Astrocyte (in vitro differentiated cells and primary cell): ENCODE results near the gene CD209. TPM values are rescaled to one million over a fixed set of nuclear protein-coding genes. Genes with fewer than 3 reads are reported as not detected.

ENCODE experiments used
- DNase-seq: peaks from one replicate; pipeline ENCODE4 v3.0.0-alpha.2; 2010; ENCODE audit warnings: low read depth
- FAIRE-seq: peaks from 2 replicates; lab custom pipeline; 2011; peaks lifted over from hg19 to GRCh38; lab: Jason Lieb, UNC
- H2AFZ ChIP-seq: 2 replicates; pipeline ENCODE4 v1.6.0; 2012; ENCODE audit warnings: low read depth, low read length, inconsistent platforms
- H3K27ac ChIP-seq: 2 replicates; pipeline ENCODE4 v1.5.1; 2011; ENCODE audit warnings: low read depth, low read length, inconsistent platforms
- H3K27me3 ChIP-seq: 2 replicates; pipeline ENCODE4 v1.6.0; 2011; ENCODE audit warnings: low read length, inconsistent platforms; ENCODE audit not compliant: insufficient read depth
- H3K36me3 ChIP-seq: 2 replicates; pipeline ENCODE4 v1.5.1; 2011; ENCODE audit warnings: low read length, inconsistent platforms; ENCODE audit not compliant: insufficient read depth
- H3K4me1 ChIP-seq: 2 replicates; pipeline ENCODE4 v1.5.1; 2011; ENCODE audit warnings: low read length, inconsistent platforms; ENCODE audit not compliant: insufficient read depth
- H3K4me2 ChIP-seq: 2 replicates; pipeline ENCODE4 v1.6.0; 2012; ENCODE audit warnings: low read length, inconsistent platforms
- H3K4me3 ChIP-seq: 2 replicates; pipeline ENCODE4 v1.5.1; 2011; ENCODE audit warnings: low read depth, mild to moderate bottlenecking, low read length, inconsistent platforms; ENCODE audit not compliant: insufficient read depth
- H3K79me2 ChIP-seq: 2 replicates; pipeline ENCODE4 v1.6.0; 2012; ENCODE audit warnings: mild to moderate bottlenecking, low read length, inconsistent platforms; ENCODE audit not compliant: insufficient read depth
- H3K9ac ChIP-seq: 2 replicates; pipeline ENCODE4 v1.6.0; 2012; ENCODE audit warnings: mild to moderate bottlenecking, low read length, inconsistent platforms
- H3K9me3 ChIP-seq: 2 replicates; pipeline ENCODE4 v1.5.1; 2012; ENCODE audit warnings: low read depth, mild to moderate bottlenecking, low read length, inconsistent platforms; ENCODE audit not compliant: insufficient read depth
- H4K20me1 ChIP-seq: 2 replicates; pipeline ENCODE4 v1.6.0; 2012; ENCODE audit warnings: low read length, inconsistent platforms; ENCODE audit not compliant: insufficient read depth
- H3K27ac Mint-ChIP-seq: one replicate; pipeline ENCODE4 v1.8.0; 2021; ENCODE audit warnings: mild to moderate bottlenecking, mixed read lengths; ENCODE audit not compliant: unreplicated experiment
- H3K27me3 Mint-ChIP-seq: one replicate; pipeline ENCODE4 v1.8.0; 2021; ENCODE audit warnings: low read depth, mixed read lengths; ENCODE audit not compliant: unreplicated experiment
- H3K36me3 Mint-ChIP-seq: one replicate; pipeline ENCODE4 v1.8.0; 2021; ENCODE audit warnings: low read depth, mixed read lengths; ENCODE audit not compliant: unreplicated experiment
- H3K4me1 Mint-ChIP-seq: one replicate; pipeline ENCODE4 v1.8.0; 2021; ENCODE audit warnings: low read depth, mixed read lengths; ENCODE audit not compliant: unreplicated experiment
- H3K4me3 Mint-ChIP-seq: one replicate; pipeline ENCODE4 v1.8.0; 2021; ENCODE audit warnings: mild to moderate bottlenecking, moderate library complexity, mixed read lengths; ENCODE audit not compliant: unreplicated experiment
- H3K9me3 Mint-ChIP-seq: one replicate; pipeline ENCODE4 v1.8.0; 2021; ENCODE audit warnings: mild to moderate bottlenecking, mixed read lengths; ENCODE audit not compliant: unreplicated experiment
- CTCF ChIP-seq: IDR thresholded peaks from 2 replicates; pipeline ENCODE4 v1.5.1; 2011; ENCODE audit warnings: low read depth, mild to moderate bottlenecking, inconsistent platforms, low read length, moderate library complexity; ENCODE audit not compliant: insufficient read depth
- EZH2 ChIP-seq: IDR thresholded peaks from 2 replicates; pipeline ENCODE4 v1.6.1; 2012; ENCODE audit warnings: mild to moderate bottlenecking, low read length, inconsistent platforms; ENCODE audit not compliant: insufficient read depth
- total RNA-seq: library from RNA; stranded (reverse); gene quantifications from 2 replicates; pipeline ENCODE4 v1.2.1, GENCODE V29; 2021

The CD209 gene
- total RNA-seq, 1 donor from 2014 or later: not detected

DNA sequence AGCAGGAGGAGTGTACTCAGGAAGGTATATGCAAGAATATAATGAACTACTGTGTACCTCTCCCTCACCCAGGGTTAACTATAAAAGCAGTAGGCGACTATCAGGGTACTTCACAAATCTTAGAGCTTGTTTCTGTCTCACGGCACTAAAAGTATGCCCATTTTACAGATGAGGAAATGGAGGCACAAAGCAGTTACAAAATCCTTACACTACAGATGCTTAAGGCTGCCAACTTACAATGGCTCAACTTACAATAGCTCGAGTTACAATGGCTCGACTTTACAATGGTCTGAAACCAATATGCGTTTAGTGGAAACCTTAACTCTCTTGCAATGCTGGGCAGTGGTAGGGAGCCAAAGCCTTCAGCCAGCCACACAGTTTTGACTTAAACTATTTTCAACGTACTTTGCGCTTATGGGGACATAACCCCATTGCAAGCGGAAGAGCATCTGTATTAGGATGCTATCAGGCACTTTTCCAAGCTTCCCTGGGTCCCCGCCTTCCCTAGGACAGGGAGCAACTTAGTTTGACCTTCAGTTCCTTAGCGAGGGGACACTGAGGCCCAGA is 49.5 kb downstream of the CD209 start:
- Histone ChIP-seq H3K9me3 (no peaks in the 10 kb centered on the region), H2AFZ (no peak overlapping the region), H4K20me1 (no peaks in the 10 kb centered on the region), H3K36me3 (no peaks in the 10 kb centered on the region), H3K27me3 (no peaks in the 10 kb centered on the region), H3K9ac (no peak overlapping the region), H3K4me2 (no peak overlapping the region), H3K4me1 (no peaks in the 10 kb centered on the region), H3K4me3 (no peak overlapping the region), H3K79me2 (no peaks in the 10 kb centered on the region), H3K27ac (no peak overlapping the region)
- Mint-ChIP-seq H3K27me3 (peaks cover 38% of the 10 kb centered on the region), H3K9me3 (no peaks in the 10 kb centered on the region), H3K4me3 (no peak overlapping the region), H3K27ac (no peak overlapping the region), H3K4me1 (no peaks in the 10 kb centered on the region), H3K36me3 (no peaks in the 10 kb centered on the region)
- TF ChIP-seq EZH2 (no peak), CTCF (no peak)
- no peak for DNase-seq
- FAIRE-seq: no peak

DNA sequence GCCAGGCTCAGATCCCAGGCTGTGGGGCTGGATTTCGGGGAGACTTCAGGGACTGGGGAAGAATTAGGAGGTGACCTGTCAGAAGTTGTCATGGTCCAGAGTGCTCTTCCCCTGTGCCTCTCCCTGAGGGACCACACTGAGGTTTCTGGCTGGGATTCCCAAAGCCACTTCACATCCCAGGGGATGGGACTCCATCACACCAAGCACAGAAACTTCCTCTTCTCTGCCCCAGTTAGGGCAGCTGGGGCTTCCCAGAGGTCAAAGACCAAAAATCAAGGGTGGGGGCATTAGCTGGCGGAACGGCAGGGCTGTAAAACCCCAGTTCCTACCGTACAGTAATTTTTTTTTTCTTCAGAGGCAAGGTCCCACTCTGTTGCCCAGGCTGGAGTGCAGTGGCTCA is 52.8 kb downstream of the CD209 start:
- no peak overlapping the region for H2AFZ ChIP-seq
- H3K79me2 ChIP-seq: no peaks in the 10 kb centered on the region
- no peak overlapping the region for H3K4me3 ChIP-seq
- H3K36me3 ChIP-seq: no peaks in the 10 kb centered on the region
- no peak overlapping the region for H3K4me2 ChIP-seq
- TF ChIP-seq CTCF (no peak), EZH2 (no peak)
- FAIRE-seq: no peak
- H3K27ac ChIP-seq: no peak overlapping the region
- no peaks in the 10 kb centered on the region for H3K27me3 ChIP-seq
- H3K27me3 Mint-ChIP-seq: peaks cover 22% of the 10 kb centered on the region
- H3K9ac ChIP-seq: no peak overlapping the region
- no peaks in the 10 kb centered on the region for H3K36me3 Mint-ChIP-seq
- H3K27ac Mint-ChIP-seq: no peak overlapping the region
- no peaks in the 10 kb centered on the region for H3K4me1 ChIP-seq
- DNase-seq: no peak
- no peaks in the 10 kb centered on the region for H3K9me3 Mint-ChIP-seq
- no peaks in the 10 kb centered on the region for H4K20me1 ChIP-seq
- no peaks in the 10 kb centered on the region for H3K4me1 Mint-ChIP-seq
- no peak overlapping the region for H3K4me3 Mint-ChIP-seq
- no peaks in the 10 kb centered on the region for H3K9me3 ChIP-seq

- Histone ChIP-seq H2AFZ (no peak overlapping the region), H3K9me3 (no peaks in the 10 kb centered on the region), H4K20me1 (no peaks in the 10 kb centered on the region), H3K4me1 (no peaks in the 10 kb centered on the region), H3K27me3 (no peaks in the 10 kb centered on the region), H3K79me2 (no peaks in the 10 kb centered on the region), H3K36me3 (no peaks in the 10 kb centered on the region), H3K9ac (no peak overlapping the region), H3K4me2 (no peak overlapping the region), H3K4me3 (no peak overlapping the region), H3K27ac (no peak overlapping the region)
- no peak for DNase-seq
- Mint-ChIP-seq H3K9me3 (no peaks in the 10 kb centered on the region), H3K4me1 (no peaks in the 10 kb centered on the region), H3K27ac (no peak overlapping the region), H3K4me3 (no peak overlapping the region), H3K27me3 (peaks cover 6% of the 10 kb centered on the region), H3K36me3 (no peaks in the 10 kb centered on the region)
- FAIRE-seq: no peak
- TF ChIP-seq EZH2 (no peak), CTCF (no peak)
These were observed 54.8 kb downstream of the CD209 start for GRCh38 chr19:7692417-7693088.
